Measurements from ENCODE around the gene NAALADL2. TPM values are rescaled to one million over a fixed set of nuclear protein-coding genes. Genes with fewer than 3 reads are reported as not detected.
"Not testable (repeated sequence)": the region's sequence is repeated elsewhere in the genome, so short reads cannot be mapped to it uniquely, and the experiment has no call there.

Gene NAALADL2
- total and polyA plus RNA-seq, 2 experiments from 2014 or later, result 3.4 to 15.3 TPM

- Histone ChIP-seq H3K27me3 (no peaks in the 10 kb centered on the region), H3K4me3 (no peak overlapping the region), H3K4me1 (ENCODE audit: insufficient read depth) (no peaks in the 10 kb centered on the region), H3K27ac (no peak overlapping the region), H2AFZ (no peak overlapping the region), H3K9me2 (replicated peaks; ENCODE audit: insufficient read depth) (no peaks in the 10 kb centered on the region), H3K9me3 (ENCODE audit: low read depth) (no peaks in the 10 kb centered on the region), H3K4me2 (no peak overlapping the region), H3K36me3 (replicated peaks; ENCODE audit: insufficient read depth, low read depth) (no peaks in the 10 kb centered on the region), H4K20me1 (ENCODE audit: insufficient read depth, poor library complexity, severe bottlenecking) (no peaks in the 10 kb centered on the region), H3K79me2 (no peaks in the 10 kb centered on the region)
- DNase-seq (ENCODE audit: low spot score), result no peak
- 62% methylated on average over 2 of the region's 2 CpGs for WGBS (ENCODE audit: low lambda C conversion rate, missing lambda C conversion rate)
- TF ChIP-seq EZH2 (IDR thresholded peaks at IDR 0.05; ENCODE audit: borderline replicate concordance) (no peak), CTCF (IDR thresholded peaks at IDR 0.05; ENCODE audit: poor library complexity) (no peak), EZH2phosphoT487 (IDR thresholded peaks at IDR 0.05; ENCODE audit: low read depth, severe bottlenecking, unreplicated experiment) (no peak)
These were observed 296.0 kb downstream of the NAALADL2 start for GRCh38 chr3:175155172-175155571.

GRCh38 chr3:175159202-175159601 lies 300.1 kb downstream of the NAALADL2 start:
- Histone ChIP-seq H3K27me3 (no peaks in the 10 kb centered on the region), H4K20me1 (ENCODE audit: insufficient read depth, poor library complexity, severe bottlenecking) (no peaks in the 10 kb centered on the region), H2AFZ (no peak overlapping the region), H3K79me2 (no peaks in the 10 kb centered on the region), H3K27ac (no peak overlapping the region), H3K36me3 (replicated peaks; ENCODE audit: insufficient read depth, low read depth) (no peaks in the 10 kb centered on the region), H3K9me3 (ENCODE audit: low read depth) (no peaks in the 10 kb centered on the region), H3K4me2 (no peak overlapping the region), H3K4me3 (no peak overlapping the region), H3K4me1 (ENCODE audit: insufficient read depth) (no peaks in the 10 kb centered on the region), H3K9me2 (replicated peaks; ENCODE audit: insufficient read depth) (no peaks in the 10 kb centered on the region)
- DNase-seq (ENCODE audit: low spot score), result no peak
- TF ChIP-seq EZH2phosphoT487 (IDR thresholded peaks at IDR 0.05; ENCODE audit: low read depth, severe bottlenecking, unreplicated experiment), result no peak
- no peak for TF ChIP-seq CTCF (IDR thresholded peaks at IDR 0.05; ENCODE audit: poor library complexity)
- no peak for TF ChIP-seq EZH2 (IDR thresholded peaks at IDR 0.05; ENCODE audit: borderline replicate concordance)

GRCh38 chr3:175161291-175161690 lies 302.2 kb downstream of the NAALADL2 start:
- Histone ChIP-seq H3K4me3 (no peak overlapping the region), H3K27me3 (no peaks in the 10 kb centered on the region), H3K4me2 (no peak overlapping the region), H3K9me3 (ENCODE audit: low read depth) (no peaks in the 10 kb centered on the region), H3K9me2 (replicated peaks; ENCODE audit: insufficient read depth) (no peaks in the 10 kb centered on the region), H3K79me2 (no peaks in the 10 kb centered on the region), H3K27ac (no peak overlapping the region), H3K36me3 (replicated peaks; ENCODE audit: insufficient read depth, low read depth) (no peaks in the 10 kb centered on the region), H2AFZ (no peak overlapping the region), H3K4me1 (ENCODE audit: insufficient read depth) (no peaks in the 10 kb centered on the region), H4K20me1 (ENCODE audit: insufficient read depth, poor library complexity, severe bottlenecking) (no peaks in the 10 kb centered on the region)
- 95% methylated on average over 5 of the region's 5 CpGs for WGBS (ENCODE audit: low lambda C conversion rate, missing lambda C conversion rate)
- DNase-seq (ENCODE audit: low spot score), result no peak
- no peak for TF ChIP-seq EZH2phosphoT487 (IDR thresholded peaks at IDR 0.05; ENCODE audit: low read depth, severe bottlenecking, unreplicated experiment)
- TF ChIP-seq EZH2 (IDR thresholded peaks at IDR 0.05; ENCODE audit: borderline replicate concordance), result no peak

GRCh38 chr3:175163686-175164085 lies 304.6 kb downstream of the NAALADL2 start:
- no peak for TF ChIP-seq CTCF (IDR thresholded peaks at IDR 0.05; ENCODE audit: poor library complexity)
- no peak for TF ChIP-seq EZH2phosphoT487 (IDR thresholded peaks at IDR 0.05; ENCODE audit: low read depth, severe bottlenecking, unreplicated experiment)
- TF ChIP-seq EZH2 (IDR thresholded peaks at IDR 0.05; ENCODE audit: borderline replicate concordance), result no peak
- 92% methylated on average over 3 of the region's 3 CpGs for WGBS (ENCODE audit: low lambda C conversion rate, missing lambda C conversion rate)
- no peaks in the 10 kb centered on the region for H3K27me3 ChIP-seq
- no peaks in the 10 kb centered on the region for H4K20me1 ChIP-seq (ENCODE audit: insufficient read depth, poor library complexity, severe bottlenecking)
- H3K4me2 ChIP-seq, result no peak overlapping the region
- no peak for DNase-seq (ENCODE audit: low spot score)
- H3K79me2 ChIP-seq, result no peaks in the 10 kb centered on the region
- H3K9me3 ChIP-seq (ENCODE audit: low read depth), result no peaks in the 10 kb centered on the region
- H3K27ac ChIP-seq, result no peak overlapping the region
- no peaks in the 10 kb centered on the region for H3K4me1 ChIP-seq (ENCODE audit: insufficient read depth)
- no peaks in the 10 kb centered on the region for H3K36me3 ChIP-seq (replicated peaks; ENCODE audit: insufficient read depth, low read depth)
- H3K4me3 ChIP-seq, result no peak overlapping the region
- H2AFZ ChIP-seq, result no peak overlapping the region
- no peaks in the 10 kb centered on the region for H3K9me2 ChIP-seq (replicated peaks; ENCODE audit: insufficient read depth)

GRCh38 chr3:175173117-175173516 lies 314.0 kb downstream of the NAALADL2 start:
- H2AFZ ChIP-seq; H3K4me1 ChIP-seq (ENCODE audit: insufficient read depth); H3K4me3 ChIP-seq; H3K79me2 ChIP-seq; H3K4me2 ChIP-seq; H3K9me3 ChIP-seq (ENCODE audit: low read depth); H4K20me1 ChIP-seq (ENCODE audit: insufficient read depth, poor library complexity, severe bottlenecking); H3K36me3 ChIP-seq (replicated peaks; ENCODE audit: insufficient read depth, low read depth); DNase-seq (ENCODE audit: low spot score); H3K27ac ChIP-seq; H3K27me3 ChIP-seq; H3K9me2 ChIP-seq (replicated peaks; ENCODE audit: insufficient read depth): not testable (repeated sequence)
- 94% methylated on average over 10 of the region's 10 CpGs for WGBS (ENCODE audit: low lambda C conversion rate, missing lambda C conversion rate)

All from hepatocyte (in vitro differentiated cells).